Right lung (tissue), 5 donors: ENCODE results near the gene WNK2. TPM values are rescaled to one million over a fixed set of nuclear protein-coding genes. Genes with fewer than 3 reads are reported as not detected.
"Not testable (repeated sequence)": the region's sequence is repeated elsewhere in the genome, so short reads cannot be mapped to it uniquely, and the experiment has no call there.

Experiments used
- DNase-seq, 2 donors: peaks; one replicate each; pipeline ENCODE4 v3.0.0-alpha.2; 2013
- polyA plus RNA-seq, 5 donors: library from polyadenylated mRNA; unstranded; fragments of 120-200 nt; gene quantifications; one replicate each; pipeline versions ENCODE4 v1.2.1 to v1.2.3, GENCODE V29; 2013; ENCODE audit warnings: inconsistent platforms in 1 of 5, low replicate concordance in 1 of 5; ENCODE audit not compliant: insufficient read length in 5 of 5, insufficient read depth in 1 of 5

Gene WNK2
- polyA plus RNA-seq, 5 donors: 4.2 to 8.0 (median 6.8) TPM

GRCh38 chr9:93366486-93366885, 182.5 kb downstream of the WNK2 start:
- not testable (repeated sequence) for DNase-seq

GRCh38 chr9:93368437-93368836, 184.5 kb downstream of the WNK2 start:
- no peak for DNase-seq

- DNase-seq: no peak
Observed at GRCh38 chr9:93369686-93370085, 185.7 kb downstream of the WNK2 start.

Other genes with a start within 250 kb of the WNK2 start
- gene FGD3, start 236.6 kb upstream of the WNK2 start, polyA plus RNA-seq: 10 to 100 TPM in 1 of 5 donors, 1 to 10 TPM in 4; 7.1 to 10.3 (median 7.9) TPM
- gene SUSD3, start 125.4 kb upstream of the WNK2 start, polyA plus RNA-seq: 10 to 100 TPM in 1 of 5 donors, 1 to 10 TPM in 4; 3.6 to 11.9 (median 5.7) TPM
- gene CARD19, start 87.9 kb upstream of the WNK2 start, polyA plus RNA-seq: 10 to 100 TPM; 15.0 to 34.6 (median 22.2) TPM
- 10 to 100 TPM; 33.7 to 51.0 (median 35.6) TPM for gene NINJ1, start 49.9 kb upstream of the WNK2 start, polyA plus RNA-seq